Heart left ventricle (tissue), 13 donors: Measurements from ENCODE around the gene RPTOR.

Experiments used
- CTCF ChIP-seq, 12 donors: fragments of 200-600 bp; sonication (generic) in 4 of 12; IDR thresholded peaks; one replicate each; pipeline versions ENCODE4 v1.5.0 to v1.8.0; 2018 to 2022; ENCODE audit warnings: antibody characterized with exemption in 12 of 12, mild to moderate bottlenecking in 5 of 12
- POLR2A ChIP-seq, 2 donors: fragments of 450-650 bp; IDR thresholded peaks; one replicate each; pipeline ENCODE4 v1.6.1; 2017; ENCODE audit warnings: antibody characterized with exemption in 2 of 2, mild to moderate bottlenecking in 2 of 2, moderate library complexity in 2 of 2
- donor health status: ischemic (EF 13 %, LVEDD 7.1; RV severe dilation, severe dysfunction).
- donor health status: DM: no; HTN: yes; CAD: no.
- donor health status: DM: no; HTN: no; CAD: no.
- donor health status: ischemic (EF 25% LVEDD 6.9; RV normal size, moderate dysfunction).
- donor health status: ischemic (EF 25% LVEDD 5.7; RV mildly dilated, moderate dysfunction).
- donor health status: ischemic (EF 35%, LVEDD 5.7; RV mildly dilated, moderate dysfunction).
- donor health status: nonischemic (EF 11% LVEDD 7.7; RV severe dilation, severe dysfunction).
- donor health status: DM: yes; HTN: yes; CAD: no.
- donor health status: PGD.
- donor health status: ischemic (EF 29% LVEDD 5.4; RV normal size, mild dysfunction).
- donor health status: nonischemic (EF 23%, LVEDD 6.1; RV moderate dilation, normal function).

- TF ChIP-seq CTCF (IDR thresholded peaks at IDR 0.05) (no peak), POLR2A (IDR thresholded peaks at IDR 0.05) (no peak)
These were observed 236.0 kb downstream of the RPTOR start for GRCh38 chr17:80780381-80781198.
